K562 (cell line): Measurements from ENCODE around the gene AAR2. TPM values are rescaled to one million over a fixed set of nuclear protein-coding genes. Genes with fewer than 3 reads are reported as not detected.

ENCODE experiments used
- ATAC-seq: fragments of 200-7000 bp; cut with Tn5 transposase; 3 replicates; pipeline ENCODE4 v1.9.1; 2020; ENCODE audit warnings: moderate library complexity
- BruUV-seq: library from RNA; stranded (reverse); fragments of 400-500 nt; replicated peaks from 2 replicates; lab custom pipeline; 2021; lab: Mats Ljungman, UMichigan
- CTCF ChIA-PET: fragments of 300-600 bp; formaldehyde crosslinking; extraction: SDS; loops from one replicate; lab custom pipeline; 2021; ENCODE audit warnings: low intra/inter-chr PET ratio; lab: Yijun Ruan, JAX
- POLR2A ChIA-PET: fragments of 300-600, 350-650 bp; sonication (Branson Sonifier 250); formaldehyde crosslinking; extraction: SDS; loops from one replicate; lab custom pipeline; 2021; ENCODE audit warnings: antibody characterized with exemption, inconsistent platforms; lab: Yijun Ruan, JAX
- DNase-seq, 4 experiments: peaks; one replicate each; pipeline versions ENCODE4 v3.0.0 to v3.0.0-alpha.2; 2011 to 2018; ENCODE audit warnings: low spot score in 3 of 4, mixed read lengths in 3 of 4; ENCODE audit errors: extremely low read depth in 1 of 4
- FAIRE-seq: peaks from 2 replicates; lab custom pipeline; 2011; peaks lifted over from hg19 to GRCh38; lab: Jason Lieb, UNC
- H2AFZ ChIP-seq: 2 replicates; pipeline ENCODE4 v1.6.0; 2011; ENCODE audit warnings: low read depth, low read length, control low read depth, inconsistent platforms
- H3K27ac ChIP-seq: fragments of 200-600 bp; 3 replicates; pipeline ENCODE4 v1.8.0; 2011; ENCODE audit warnings: low read depth, mild to moderate bottlenecking, control low read depth, inconsistent platforms, low read length, moderate library complexity, mixed read lengths; ENCODE audit errors: extremely low read depth
- H3K27me3 ChIP-seq, 2 experiments: fragments of 300-600 bp in 1 of 2; 2 replicates in 1 of 2; 3 replicates in 1 of 2; pipeline versions ENCODE4 v1.6.0 to v1.8.0; 2011; ENCODE audit warnings: inconsistent platforms in 2 of 2, low read length in 2 of 2, mild to moderate bottlenecking in 1 of 2, mixed read lengths in 1 of 2, moderate library complexity in 1 of 2; ENCODE audit not compliant: control insufficient read depth in 2 of 2, insufficient read depth in 2 of 2
- H3K36me3 ChIP-seq: fragments of 300-600 bp; 3 replicates; pipeline ENCODE4 v1.8.0; 2011; ENCODE audit warnings: mild to moderate bottlenecking, low read length, inconsistent platforms; ENCODE audit not compliant: control insufficient read depth, insufficient read depth
- H3K4me1 ChIP-seq, 2 experiments: fragments of 200-600 bp in 1 of 2; replicated peaks in 1 of 2; 2 replicates in 1 of 2; 3 replicates in 1 of 2; pipeline versions ENCODE4 v1.5.1 to v1.8.0; 2011; ENCODE audit warnings: inconsistent platforms in 2 of 2, low read length in 2 of 2, mild to moderate bottlenecking in 1 of 2, mixed read lengths in 1 of 2, moderate library complexity in 1 of 2; ENCODE audit not compliant: control insufficient read depth in 2 of 2, insufficient read depth in 2 of 2
- H3K4me2 ChIP-seq: 2 replicates; pipeline ENCODE4 v1.6.1; 2011; ENCODE audit warnings: low read length, control low read depth, inconsistent platforms, mixed read lengths; ENCODE audit not compliant: insufficient read depth
- H3K4me3 ChIP-seq: fragments of 200-600 bp; sonication (generic), shearing (Covaris generic); 2 replicates; pipeline ENCODE4 v1.5.1; 2016; ENCODE audit warnings: control low read depth, inconsistent platforms
- H3K79me2 ChIP-seq: fragments of 200-600 bp; 3 replicates; pipeline ENCODE4 v1.8.0; 2011; ENCODE audit warnings: low read length, inconsistent platforms; ENCODE audit not compliant: control insufficient read depth, insufficient read depth
- H3K9ac ChIP-seq, 2 experiments: 2 replicates each; pipeline versions ENCODE4 v1.6.0 to v1.6.1; 2011; ENCODE audit warnings: low read depth in 2 of 2, low read length in 2 of 2, control low read depth in 1 of 2, inconsistent platforms in 1 of 2, mild to moderate bottlenecking in 1 of 2, mixed read lengths in 1 of 2; ENCODE audit not compliant: insufficient read depth in 1 of 2
- H3K9me1 ChIP-seq: one replicate; pipeline ENCODE4 v1.6.0; 2011; ENCODE audit warnings: inconsistent platforms, mild to moderate bottlenecking, low read length, moderate library complexity; ENCODE audit not compliant: control insufficient read depth, insufficient read depth
- H3K9me3 ChIP-seq: replicated peaks from 2 replicates; pipeline ENCODE4 v1.5.1; 2011; ENCODE audit warnings: low read depth, low read length, inconsistent platforms; ENCODE audit not compliant: control insufficient read depth, insufficient read depth
- H4K20me1 ChIP-seq: replicated peaks from 2 replicates; pipeline ENCODE4 v1.6.1; 2011; ENCODE audit warnings: low read length, inconsistent platforms, mixed read lengths; ENCODE audit not compliant: control insufficient read depth, insufficient read depth
- ETV1 ChIP-seq: fragments of 450-650 bp; conservative IDR thresholded peaks from 2 replicates; pipeline ENCODE4 v1.6.1; 2016; ENCODE audit warnings: missing genetic modification characterization, control low read depth, low read depth, missing compliant biosample characterization
- KLF10 ChIP-seq: fragments of 250-450 bp; sonication (Bioruptor Pico); IDR thresholded peaks from 2 replicates; pipeline ENCODE4 v1.6.1; 2021; ENCODE audit warnings: matching md5 sums
- NFYB ChIP-seq: IDR thresholded peaks from 2 replicates; pipeline ENCODE4 v1.6.1; 2011; ENCODE audit warnings: mild to moderate bottlenecking, moderate library complexity; ENCODE audit not compliant: insufficient read length; ENCODE audit errors: extremely low read depth
- PHB2 ChIP-seq: fragments of 450-650 bp; IDR thresholded peaks from 2 replicates; pipeline ENCODE4 v1.6.1; 2017; ENCODE audit warnings: low read depth
- RBM34 ChIP-seq: fragments of 200-400 bp; formaldehyde crosslinking; IDR thresholded peaks from 2 replicates; pipeline ENCODE4 v1.6.1; 2018; ENCODE audit warnings: low read length, borderline replicate concordance; ENCODE audit not compliant: insufficient read depth
- TOE1 ChIP-seq, 2 experiments: fragments of 450-650 bp in 1 of 2; sonication (generic) in 1 of 2; formaldehyde crosslinking in 1 of 2; IDR thresholded peaks; 2 replicates each; pipeline versions ENCODE4 v1.7.1 to v1.8.0; 2016 to 2022; ENCODE audit warnings: borderline replicate concordance in 2 of 2, mild to moderate bottlenecking in 2 of 2, antibody characterized with exemption in 1 of 2, inconsistent platforms in 1 of 2, low read depth in 1 of 2, missing genetic modification reagents in 1 of 2, moderate library complexity in 1 of 2
- ZNF253 ChIP-seq: fragments of 250-450 bp; sonication (Bioruptor Pico); conservative IDR thresholded peaks from 2 replicates; pipeline ENCODE4 v1.6.1; 2021; ENCODE audit warnings: mild to moderate bottlenecking
- WGBS: fragments of 100-300 bp; shearing (Covaris generic); methylation state at CpG from one replicate; pipeline ENCODE4 v1.1.6; 2016; ENCODE audit warnings: low coverage, mixed read lengths; ENCODE audit not compliant: insufficient coverage; ENCODE audit errors: missing lambda C conversion rate; 5-methylcytosine and 5-hydroxymethylcytosine counted together
- in situ Hi-C: fragments of 300-500 bp; cut with MboI; formaldehyde crosslinking; loops from 4 replicates; pipeline ENCODE4 v1.15.0; 2018; ENCODE audit warnings: inconsistent platforms, mixed read lengths
- intact Hi-C: fragments of 100-400 bp; cut with micrococcal nuclease; formaldehyde crosslinking; loops from 2 replicates; pipeline ENCODE4 v1.14.2; 2022
- polyA plus RNA-seq, 8 experiments: library from polyadenylated mRNA; depleted of rRNA in 4 of 8; stranded (reverse) in 5 of 8; unstranded in 3 of 8; fragments of >200 nt; fragmentation: Nextera tagmentation in 2 of 8; fragmentation: Illumina TruSeq in 1 of 8; extraction: Ambion mirVana in 2 of 8; extraction: Trizol in 1 of 8; gene quantifications; 2 replicates each; pipeline versions ENCODE4 v1.2.1 to v1.2.3, GENCODE V29; 2011 to 2014; ENCODE audit warnings: inconsistent platforms in 1 of 8, missing spikeins in 1 of 8
- total RNA-seq, 7 experiments: library from RNA; depleted of rRNA in 6 of 7; stranded (reverse); fragments of >200 nt in 6 of 7; fragmentation: Illumina TruSeq in 2 of 7; extraction: Trizol in 2 of 7; gene quantifications; 2 replicates each; pipeline versions ENCODE4 v1.2.1 to v1.2.3, GENCODE V29; 2011 to 2021; ENCODE audit warnings: low replicate concordance in 1 of 7
- TF ChIP-seq, protein P1 (sequence below): fragments of 450-650 bp; IDR thresholded peaks from 2 replicates; pipeline ENCODE4 v1.6.1; 2016; ENCODE audit warnings: mild to moderate bottlenecking, moderate library complexity
- TF ChIP-seq, protein P2 (sequence below): sonication (generic); formaldehyde crosslinking; IDR thresholded peaks from 2 replicates; pipeline ENCODE4 v1.8.0; 2022; ENCODE audit warnings: mild to moderate bottlenecking, missing genetic modification reagents, borderline replicate concordance

AAR2 gene
- total and polyA plus RNA-seq, 9 of the 15 experiments (the other 6 are each of a cell fraction or from before 2014, with no cell fraction given), result 6.5 to 36.2 (median 24.7) TPM

DNA sequence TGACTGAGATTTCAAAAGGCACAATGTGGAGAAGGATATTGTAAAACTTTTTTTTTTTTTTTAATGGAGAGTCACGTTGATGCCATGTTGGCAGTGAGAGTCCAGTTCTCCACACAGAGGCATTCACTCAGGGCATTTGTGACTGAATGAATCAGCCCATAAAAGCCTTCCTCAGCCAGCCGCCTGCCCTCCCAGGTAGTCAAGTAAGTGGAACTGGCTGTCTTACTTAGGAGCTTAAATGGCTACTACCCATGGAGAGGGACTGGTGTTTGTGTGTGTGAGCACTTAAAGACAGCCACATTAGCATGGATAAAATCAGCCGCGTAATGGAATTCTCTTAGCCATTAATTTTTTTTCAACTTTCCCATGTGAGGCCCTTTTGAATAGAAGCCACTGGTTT is 12.6 kb downstream of the AAR2 start:
- no peaks in the 10 kb centered on the region; the same call in none of the 2 replicates for H4K20me1 ChIP-seq
- 97% methylated on average over 3 of the region's 4 CpGs for WGBS
- no TSS peak for BruUV-seq
- DNase-seq (no peak), FAIRE-seq (no peak), ATAC-seq (no peak)
- no peaks in the 10 kb centered on the region for H3K9me3 ChIP-seq
- no peaks in the 10 kb centered on the region for H3K27me3 ChIP-seq
- peaks cover 86% of the 10 kb centered on the region for H3K36me3 ChIP-seq
- in situ Hi-C loops, result no loop called here
- ChIA-PET POLR2A (interaction anchor here (0.8 kb wide), 1 partner anchor 12 kb away, joined by 3 read pairs; no protein-coding TSS in a partner anchor), CTCF (no interaction called here)
- H3K27ac ChIP-seq, result no peak overlapping the region
- intact Hi-C loops, result no loop called here
- H2AFZ ChIP-seq, result no peak overlapping the region
- H3K9ac ChIP-seq, result no peak overlapping the region
- no peaks in the 10 kb centered on the region; the same call in 2 of the 3 replicates for H3K79me2 ChIP-seq
- no peaks in the 10 kb centered on the region for H3K9me1 ChIP-seq
- H3K4me2 ChIP-seq, result no peak overlapping the region
- H3K4me3 ChIP-seq, result no peak overlapping the region
- H3K4me1 ChIP-seq, result no peaks in the 10 kb centered on the region
- no peak for TF ChIP-seq TOE1 (IDR thresholded peaks at IDR 0.05; ENCODE audit: borderline replicate concordance)
- TF ChIP-seq TOE1 (CRISPR knock-in tag; IDR thresholded peaks at IDR 0.05; ENCODE audit: borderline replicate concordance, low read depth), result no peak
- TF ChIP-seq KLF10 (CRISPR knock-in tag), result no peak
- TF ChIP-seq NFYB, result no peak
- no peak for TF ChIP-seq PHB2
- TF ChIP-seq, protein P1, sequence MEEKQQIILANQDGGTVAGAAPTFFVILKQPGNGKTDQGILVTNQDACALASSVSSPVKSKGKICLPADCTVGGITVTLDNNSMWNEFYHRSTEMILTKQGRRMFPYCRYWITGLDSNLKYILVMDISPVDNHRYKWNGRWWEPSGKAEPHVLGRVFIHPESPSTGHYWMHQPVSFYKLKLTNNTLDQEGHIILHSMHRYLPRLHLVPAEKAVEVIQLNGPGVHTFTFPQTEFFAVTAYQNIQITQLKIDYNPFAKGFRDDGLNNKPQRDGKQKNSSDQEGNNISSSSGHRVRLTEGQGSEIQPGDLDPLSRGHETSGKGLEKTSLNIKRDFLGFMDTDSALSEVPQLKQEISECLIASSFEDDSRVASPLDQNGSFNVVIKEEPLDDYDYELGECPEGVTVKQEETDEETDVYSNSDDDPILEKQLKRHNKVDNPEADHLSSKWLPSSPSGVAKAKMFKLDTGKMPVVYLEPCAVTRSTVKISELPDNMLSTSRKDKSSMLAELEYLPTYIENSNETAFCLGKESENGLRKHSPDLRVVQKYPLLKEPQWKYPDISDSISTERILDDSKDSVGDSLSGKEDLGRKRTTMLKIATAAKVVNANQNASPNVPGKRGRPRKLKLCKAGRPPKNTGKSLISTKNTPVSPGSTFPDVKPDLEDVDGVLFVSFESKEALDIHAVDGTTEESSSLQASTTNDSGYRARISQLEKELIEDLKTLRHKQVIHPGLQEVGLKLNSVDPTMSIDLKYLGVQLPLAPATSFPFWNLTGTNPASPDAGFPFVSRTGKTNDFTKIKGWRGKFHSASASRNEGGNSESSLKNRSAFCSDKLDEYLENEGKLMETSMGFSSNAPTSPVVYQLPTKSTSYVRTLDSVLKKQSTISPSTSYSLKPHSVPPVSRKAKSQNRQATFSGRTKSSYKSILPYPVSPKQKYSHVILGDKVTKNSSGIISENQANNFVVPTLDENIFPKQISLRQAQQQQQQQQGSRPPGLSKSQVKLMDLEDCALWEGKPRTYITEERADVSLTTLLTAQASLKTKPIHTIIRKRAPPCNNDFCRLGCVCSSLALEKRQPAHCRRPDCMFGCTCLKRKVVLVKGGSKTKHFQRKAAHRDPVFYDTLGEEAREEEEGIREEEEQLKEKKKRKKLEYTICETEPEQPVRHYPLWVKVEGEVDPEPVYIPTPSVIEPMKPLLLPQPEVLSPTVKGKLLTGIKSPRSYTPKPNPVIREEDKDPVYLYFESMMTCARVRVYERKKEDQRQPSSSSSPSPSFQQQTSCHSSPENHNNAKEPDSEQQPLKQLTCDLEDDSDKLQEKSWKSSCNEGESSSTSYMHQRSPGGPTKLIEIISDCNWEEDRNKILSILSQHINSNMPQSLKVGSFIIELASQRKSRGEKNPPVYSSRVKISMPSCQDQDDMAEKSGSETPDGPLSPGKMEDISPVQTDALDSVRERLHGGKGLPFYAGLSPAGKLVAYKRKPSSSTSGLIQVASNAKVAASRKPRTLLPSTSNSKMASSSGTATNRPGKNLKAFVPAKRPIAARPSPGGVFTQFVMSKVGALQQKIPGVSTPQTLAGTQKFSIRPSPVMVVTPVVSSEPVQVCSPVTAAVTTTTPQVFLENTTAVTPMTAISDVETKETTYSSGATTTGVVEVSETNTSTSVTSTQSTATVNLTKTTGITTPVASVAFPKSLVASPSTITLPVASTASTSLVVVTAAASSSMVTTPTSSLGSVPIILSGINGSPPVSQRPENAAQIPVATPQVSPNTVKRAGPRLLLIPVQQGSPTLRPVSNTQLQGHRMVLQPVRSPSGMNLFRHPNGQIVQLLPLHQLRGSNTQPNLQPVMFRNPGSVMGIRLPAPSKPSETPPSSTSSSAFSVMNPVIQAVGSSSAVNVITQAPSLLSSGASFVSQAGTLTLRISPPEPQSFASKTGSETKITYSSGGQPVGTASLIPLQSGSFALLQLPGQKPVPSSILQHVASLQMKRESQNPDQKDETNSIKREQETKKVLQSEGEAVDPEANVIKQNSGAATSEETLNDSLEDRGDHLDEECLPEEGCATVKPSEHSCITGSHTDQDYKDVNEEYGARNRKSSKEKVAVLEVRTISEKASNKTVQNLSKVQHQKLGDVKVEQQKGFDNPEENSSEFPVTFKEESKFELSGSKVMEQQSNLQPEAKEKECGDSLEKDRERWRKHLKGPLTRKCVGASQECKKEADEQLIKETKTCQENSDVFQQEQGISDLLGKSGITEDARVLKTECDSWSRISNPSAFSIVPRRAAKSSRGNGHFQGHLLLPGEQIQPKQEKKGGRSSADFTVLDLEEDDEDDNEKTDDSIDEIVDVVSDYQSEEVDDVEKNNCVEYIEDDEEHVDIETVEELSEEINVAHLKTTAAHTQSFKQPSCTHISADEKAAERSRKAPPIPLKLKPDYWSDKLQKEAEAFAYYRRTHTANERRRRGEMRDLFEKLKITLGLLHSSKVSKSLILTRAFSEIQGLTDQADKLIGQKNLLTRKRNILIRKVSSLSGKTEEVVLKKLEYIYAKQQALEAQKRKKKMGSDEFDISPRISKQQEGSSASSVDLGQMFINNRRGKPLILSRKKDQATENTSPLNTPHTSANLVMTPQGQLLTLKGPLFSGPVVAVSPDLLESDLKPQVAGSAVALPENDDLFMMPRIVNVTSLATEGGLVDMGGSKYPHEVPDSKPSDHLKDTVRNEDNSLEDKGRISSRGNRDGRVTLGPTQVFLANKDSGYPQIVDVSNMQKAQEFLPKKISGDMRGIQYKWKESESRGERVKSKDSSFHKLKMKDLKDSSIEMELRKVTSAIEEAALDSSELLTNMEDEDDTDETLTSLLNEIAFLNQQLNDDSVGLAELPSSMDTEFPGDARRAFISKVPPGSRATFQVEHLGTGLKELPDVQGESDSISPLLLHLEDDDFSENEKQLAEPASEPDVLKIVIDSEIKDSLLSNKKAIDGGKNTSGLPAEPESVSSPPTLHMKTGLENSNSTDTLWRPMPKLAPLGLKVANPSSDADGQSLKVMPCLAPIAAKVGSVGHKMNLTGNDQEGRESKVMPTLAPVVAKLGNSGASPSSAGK, result no peak
- TF ChIP-seq ETV1, result no peak
- TF ChIP-seq ZNF253 (CRISPR knock-in tag), result no peak
- TF ChIP-seq RBM34, result no peak
- TF ChIP-seq, protein P2, sequence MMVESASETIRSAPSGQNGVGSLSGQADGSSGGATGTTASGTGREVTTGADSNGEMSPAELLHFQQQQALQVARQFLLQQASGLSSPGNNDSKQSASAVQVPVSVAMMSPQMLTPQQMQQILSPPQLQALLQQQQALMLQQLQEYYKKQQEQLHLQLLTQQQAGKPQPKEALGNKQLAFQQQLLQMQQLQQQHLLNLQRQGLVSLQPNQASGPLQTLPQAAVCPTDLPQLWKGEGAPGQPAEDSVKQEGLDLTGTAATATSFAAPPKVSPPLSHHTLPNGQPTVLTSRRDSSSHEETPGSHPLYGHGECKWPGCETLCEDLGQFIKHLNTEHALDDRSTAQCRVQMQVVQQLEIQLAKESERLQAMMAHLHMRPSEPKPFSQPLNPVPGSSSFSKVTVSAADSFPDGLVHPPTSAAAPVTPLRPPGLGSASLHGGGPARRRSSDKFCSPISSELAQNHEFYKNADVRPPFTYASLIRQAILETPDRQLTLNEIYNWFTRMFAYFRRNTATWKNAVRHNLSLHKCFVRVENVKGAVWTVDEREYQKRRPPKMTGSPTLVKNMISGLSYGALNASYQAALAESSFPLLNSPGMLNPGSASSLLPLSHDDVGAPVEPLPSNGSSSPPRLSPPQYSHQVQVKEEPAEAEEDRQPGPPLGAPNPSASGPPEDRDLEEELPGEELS (CRISPR knock-in tag), result no peak
